Urinary bladder (tissue), 4 donors: ENCODE measurements around the gene ADCY9. TPM values are rescaled to one million over a fixed set of nuclear protein-coding genes. Genes with fewer than 3 reads are reported as not detected.

Experiments used
- DNase-seq: peaks from one replicate; pipeline ENCODE4 v3.0.0-alpha.2; 2015; ENCODE audit errors: extremely low spot score
- H3K27ac ChIP-seq: one replicate; pipeline ENCODE4 v1.5.1; 2013; ENCODE audit warnings: low read depth, mild to moderate bottlenecking, moderate library complexity
- H3K36me3 ChIP-seq: one replicate; pipeline ENCODE4 v1.6.1; 2013; ENCODE audit warnings: mild to moderate bottlenecking, moderate library complexity; ENCODE audit not compliant: insufficient read depth
- H3K4me1 ChIP-seq: one replicate; pipeline ENCODE4 v1.6.1; 2013; ENCODE audit warnings: mild to moderate bottlenecking, moderate library complexity; ENCODE audit not compliant: insufficient read depth
- H3K4me3 ChIP-seq: one replicate; pipeline ENCODE4 v1.5.1; 2013; ENCODE audit warnings: low read depth, low read length
- WGBS: extraction: QIAGEN DNeasy Blood & Tissue Kit; methylation state at CpG from one replicate; pipeline ENCODE4 v1.1.7; 2013; 5-methylcytosine and 5-hydroxymethylcytosine counted together
- polyA plus RNA-seq: library from polyadenylated mRNA; stranded (reverse); fragments of 200-250 nt; gene quantifications from one replicate; pipeline ENCODE4 v1.2.3, GENCODE V29; 2013
- total RNA-seq: library from RNA; depleted of rRNA; stranded (reverse); fragments of >200 nt; gene quantifications from one replicate; pipeline ENCODE4 v1.2.3, GENCODE V29; 2014
- donor health status: healthy with polysubstance abuse.
- donor health status: healthy.

Gene ADCY9
- total and polyA plus RNA-seq, 2 donors: 18.6 to 21.8 TPM

DNA sequence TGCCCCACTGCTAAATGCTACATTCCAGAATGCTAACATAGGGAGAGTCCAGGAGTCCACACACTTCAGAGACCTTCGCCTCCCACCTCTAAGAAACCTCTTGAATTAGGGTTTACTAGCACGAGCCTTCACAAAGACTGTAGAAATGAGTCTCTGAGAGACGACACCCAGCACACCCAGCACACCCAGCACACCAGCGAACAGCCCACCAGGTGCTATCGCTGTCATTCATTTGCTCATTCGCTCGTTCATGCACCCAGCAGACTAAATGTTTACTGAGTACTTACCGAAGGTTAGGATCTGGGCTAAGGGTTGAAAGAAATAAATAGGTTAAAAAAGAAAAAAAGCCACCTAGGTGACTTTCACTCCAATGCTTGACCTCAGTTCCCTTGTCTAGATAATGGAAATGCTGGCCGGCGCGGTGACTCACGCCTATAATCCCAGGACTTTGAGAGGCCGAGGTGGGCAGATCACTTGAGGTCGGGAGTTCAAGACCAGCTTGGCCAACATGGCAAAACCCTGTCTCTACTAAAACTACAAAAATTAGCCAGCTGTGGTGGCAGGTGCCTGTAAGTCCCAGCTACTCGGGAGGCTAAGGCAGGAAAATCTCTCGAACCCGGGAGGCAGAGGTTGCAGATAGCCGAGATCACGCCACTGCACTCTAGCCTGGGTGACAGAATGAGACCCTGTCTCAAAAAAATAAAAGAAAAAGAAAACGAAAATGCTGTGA is 100.8 kb downstream of the ADCY9 start:
- WGBS: 71% methylated on average over 20 of the region's 20 CpGs
- Histone ChIP-seq H3K4me1 (no peaks in the 10 kb centered on the region), H3K27ac (no peak overlapping the region)

DNA sequence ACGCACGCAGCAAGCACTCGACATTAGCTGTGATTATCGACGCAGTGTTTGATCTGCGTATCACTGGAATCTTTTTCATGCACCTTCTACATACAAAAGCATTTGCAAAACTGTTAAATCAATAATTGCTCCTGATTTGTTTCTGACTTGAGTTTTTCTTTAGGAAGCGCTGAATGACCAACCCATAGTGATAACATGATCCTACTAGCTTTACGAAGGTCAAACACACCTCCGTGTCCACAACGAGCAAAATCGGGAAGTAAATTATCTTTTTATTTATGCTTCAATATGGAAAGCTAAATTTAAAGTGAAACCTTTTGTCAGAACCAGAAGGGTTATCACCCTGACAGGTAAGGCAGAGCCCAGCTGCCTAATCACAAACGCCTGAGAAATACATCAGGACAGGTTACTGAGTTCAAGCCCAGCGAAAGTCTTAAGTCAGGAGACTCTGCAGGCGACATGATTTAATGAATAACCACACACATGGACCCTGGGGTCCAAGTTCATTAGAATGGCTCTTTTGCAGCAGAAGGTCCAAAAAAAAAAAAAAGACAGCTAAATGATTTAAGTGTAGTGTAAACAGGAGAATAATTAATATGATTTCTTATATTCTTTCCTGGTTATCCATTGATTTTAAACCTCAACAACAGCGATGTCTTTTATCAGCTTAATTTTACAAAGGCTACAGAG is 104.2 kb downstream of the ADCY9 start:
- DNase-seq: no peak
- 91% methylated on average over 15 of the region's 15 CpGs for WGBS
- Histone ChIP-seq H3K4me1 (no peaks in the 10 kb centered on the region), H3K4me3 (no peak overlapping the region), H3K36me3 (no peaks in the 10 kb centered on the region), H3K27ac (no peak overlapping the region)

More for the DNA sequence above, 100.8 kb downstream of the ADCY9 start:
- no peak for DNase-seq
- no peaks in the 10 kb centered on the region for H3K36me3 ChIP-seq
- H3K4me3 ChIP-seq: no peak overlapping the region

DNA sequence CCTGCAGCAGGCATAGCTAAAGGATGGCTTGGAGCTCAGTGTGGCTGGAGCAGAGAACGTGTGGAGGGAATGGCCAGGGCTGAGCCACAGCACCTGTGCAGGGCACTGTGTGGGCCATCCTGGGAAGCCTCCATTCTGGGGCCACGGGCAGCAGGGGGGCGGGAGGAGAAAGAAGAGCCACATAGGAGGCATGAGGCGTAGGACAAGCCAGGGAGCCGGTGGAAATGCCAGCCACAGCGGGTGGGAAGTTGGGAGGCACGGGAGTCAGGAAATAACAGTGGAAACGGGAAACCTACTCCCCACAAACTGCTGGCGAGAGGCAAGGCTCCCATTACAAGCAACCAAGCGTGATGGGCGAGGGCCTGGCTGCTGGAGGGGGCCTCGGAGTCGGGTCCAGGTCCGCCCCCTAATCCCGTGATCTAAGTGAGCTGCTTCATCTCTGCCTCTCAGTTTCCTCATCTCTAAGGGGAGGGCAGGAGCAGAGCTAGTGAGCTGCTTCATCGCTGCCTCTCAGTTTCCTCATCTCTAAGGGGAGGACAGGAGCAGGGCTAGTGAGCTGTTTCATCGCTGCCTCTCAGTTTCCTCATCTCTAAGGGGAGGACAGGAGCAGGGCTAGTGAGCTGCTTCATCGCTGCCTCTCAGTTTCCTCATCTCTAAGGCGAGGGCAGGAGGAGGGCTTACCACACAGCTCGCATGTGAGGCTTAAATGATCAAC is 104.9 kb downstream of the ADCY9 start:
- Histone ChIP-seq H3K4me1 (no peaks in the 10 kb centered on the region), H3K4me3 (no peak overlapping the region), H3K27ac (no peak overlapping the region), H3K36me3 (no peaks in the 10 kb centered on the region)
- WGBS: 80% methylated on average over 20 of the region's 20 CpGs
- no peak for DNase-seq

DNA sequence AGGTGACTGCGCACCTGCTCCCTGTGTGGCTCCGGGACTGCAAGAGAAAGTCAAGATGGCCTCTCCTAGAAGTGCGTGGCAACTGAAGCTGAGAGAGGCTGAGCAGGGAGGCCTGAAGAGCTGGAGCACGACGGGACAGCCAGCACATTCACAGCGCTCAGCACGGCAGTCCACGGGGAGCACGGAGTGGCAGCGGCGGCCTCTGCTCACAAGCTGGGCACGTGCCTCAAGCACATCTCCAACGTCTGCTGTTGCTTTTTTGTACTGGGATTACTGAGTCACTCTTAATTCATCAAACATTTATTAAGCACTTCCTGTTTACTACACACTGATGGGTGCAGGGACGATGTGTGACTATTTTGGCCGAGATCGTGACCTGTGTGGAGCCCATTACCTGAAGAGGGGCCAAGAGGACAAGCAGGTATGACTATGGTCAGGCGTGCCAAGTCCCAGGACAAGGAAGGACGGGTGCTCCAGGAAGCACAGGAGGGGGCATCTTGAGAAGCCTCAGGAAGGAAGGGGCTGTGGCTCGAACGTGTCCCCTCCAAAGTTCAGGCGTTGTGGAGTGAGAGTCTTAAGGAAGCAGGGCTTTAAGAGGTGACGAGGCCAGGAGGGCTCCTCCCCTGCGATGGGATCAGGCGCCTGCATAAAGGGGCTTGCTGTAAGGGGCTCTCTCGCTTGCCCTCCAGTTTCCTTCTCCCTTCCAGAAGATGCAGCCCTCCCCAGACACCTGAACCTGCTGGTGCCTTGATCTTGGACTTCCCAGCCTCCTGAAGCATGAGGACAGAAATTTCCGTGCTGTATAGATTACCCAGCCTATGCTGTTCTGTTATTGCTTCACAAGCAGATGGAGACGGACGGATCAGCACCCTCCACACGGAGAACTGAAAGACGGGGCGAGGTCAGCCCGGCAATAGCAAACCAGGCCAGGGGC is 105.8 kb downstream of the ADCY9 start:
- WGBS: 82% methylated on average over 32 of the region's 32 CpGs
- H3K36me3 ChIP-seq: no peaks in the 10 kb centered on the region
- no peak overlapping the region for H3K27ac ChIP-seq
- H3K4me1 ChIP-seq: no peaks in the 10 kb centered on the region
- H3K4me3 ChIP-seq: no peak overlapping the region
- DNase-seq: no peak

DNA sequence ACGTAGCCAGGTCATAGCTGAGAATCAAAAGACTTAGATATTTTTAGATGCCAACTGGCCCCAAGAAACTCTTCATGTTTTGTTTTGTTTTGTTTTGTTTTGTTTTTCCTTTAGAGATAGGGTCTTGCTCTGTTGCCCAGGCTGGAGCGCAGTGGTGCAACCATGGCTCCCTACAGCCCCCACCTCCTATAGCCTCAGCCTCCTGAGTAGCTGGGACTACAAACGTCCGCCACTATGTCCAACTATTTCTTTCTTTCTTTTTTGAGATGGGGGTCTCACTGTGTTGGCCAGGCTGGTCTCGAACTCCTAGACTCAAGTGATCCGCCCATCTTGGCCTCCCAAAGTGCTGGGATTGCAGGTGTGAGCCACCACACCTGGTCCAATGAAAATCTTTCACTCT is 107.1 kb downstream of the ADCY9 start:
- Histone ChIP-seq H3K4me1 (no peaks in the 10 kb centered on the region), H3K27ac (no peak overlapping the region), H3K4me3 (no peak overlapping the region), H3K36me3 (no peaks in the 10 kb centered on the region)
- 94% methylated on average over 6 of the region's 6 CpGs for WGBS
- no peak for DNase-seq

DNA sequence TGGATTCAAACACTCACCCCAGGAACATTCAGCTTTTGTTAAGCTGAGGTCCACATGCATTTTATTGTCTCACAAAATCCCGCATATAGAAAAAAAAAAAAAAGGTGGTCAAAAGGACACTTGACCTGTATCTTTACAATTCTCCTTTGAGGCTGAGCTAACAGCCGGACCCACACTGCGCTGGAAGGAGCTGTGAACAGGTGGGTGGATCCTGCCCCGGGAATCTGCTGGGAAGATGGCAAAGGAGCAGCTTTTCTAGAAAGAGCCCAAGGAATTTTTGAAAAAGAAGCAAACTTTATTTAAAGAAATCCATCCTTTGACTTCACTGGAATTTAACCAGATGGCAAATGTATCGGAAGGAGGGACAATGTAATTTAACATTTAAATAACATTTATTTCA is 108.1 kb downstream of the ADCY9 start:
- DNase-seq: no peak
- Histone ChIP-seq H3K27ac (no peak overlapping the region), H3K36me3 (no peaks in the 10 kb centered on the region), H3K4me3 (no peak overlapping the region), H3K4me1 (no peaks in the 10 kb centered on the region)
- WGBS: 92% methylated on average over 5 of the region's 5 CpGs

DNA sequence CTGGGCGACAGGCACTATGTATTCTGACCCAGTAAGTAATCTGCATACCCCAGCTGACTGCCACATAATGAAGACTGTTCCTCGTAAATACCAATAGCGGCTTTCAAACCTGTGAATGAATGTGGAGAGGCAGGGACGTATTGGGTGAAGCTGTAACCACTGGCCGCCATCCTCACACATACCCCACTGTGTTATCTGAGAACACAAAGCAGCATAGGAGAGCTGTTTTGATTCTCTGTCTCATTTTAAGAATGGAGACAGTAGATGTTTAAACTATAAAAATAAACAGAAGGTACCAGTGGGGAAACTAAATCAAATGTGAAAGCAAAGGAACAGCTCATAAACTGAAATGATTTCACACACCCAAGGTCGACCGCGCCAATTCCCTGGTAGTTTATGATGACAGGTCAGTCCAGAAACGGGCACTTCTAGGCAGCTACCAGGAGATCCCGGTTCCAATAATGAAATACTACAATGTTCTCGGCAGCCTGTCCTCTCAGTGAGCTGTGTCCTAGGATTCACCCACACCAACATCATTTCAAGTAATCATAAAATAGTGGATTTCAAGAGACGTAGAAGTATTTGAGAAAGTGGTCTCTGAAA is 109.7 kb downstream of the ADCY9 start:
- Histone ChIP-seq H3K36me3 (no peaks in the 10 kb centered on the region), H3K27ac (no peak overlapping the region), H3K4me3 (no peak overlapping the region), H3K4me1 (no peaks in the 10 kb centered on the region)
- WGBS: 64% methylated on average over 12 of the region's 12 CpGs
- no peak for DNase-seq

DNA sequence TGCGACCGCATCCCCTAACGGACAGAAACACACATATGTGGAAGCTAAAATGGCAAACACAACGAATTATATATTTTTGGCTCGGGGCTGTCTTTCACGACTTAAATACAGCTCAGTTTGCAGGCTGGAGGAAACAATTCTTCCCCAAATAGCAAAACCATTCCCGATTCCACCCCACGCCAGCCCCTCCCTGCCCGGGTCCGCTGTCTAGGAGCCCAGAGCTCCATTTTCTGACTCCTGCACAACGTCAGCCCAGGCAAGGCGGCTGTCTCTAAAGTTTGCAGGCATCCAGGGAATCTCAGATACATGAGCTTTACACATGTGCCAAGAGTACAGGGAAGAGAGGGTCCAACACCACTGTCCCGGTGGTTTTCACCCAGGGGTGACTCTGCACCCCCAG is 110.5 kb downstream of the ADCY9 start:
- H3K27ac ChIP-seq: no peak overlapping the region
- WGBS: 74% methylated on average over 13 of the region's 13 CpGs
- H3K36me3 ChIP-seq: no peaks in the 10 kb centered on the region
- H3K4me1 ChIP-seq: no peaks in the 10 kb centered on the region
- DNase-seq: no peak
- H3K4me3 ChIP-seq: no peak overlapping the region

DNA sequence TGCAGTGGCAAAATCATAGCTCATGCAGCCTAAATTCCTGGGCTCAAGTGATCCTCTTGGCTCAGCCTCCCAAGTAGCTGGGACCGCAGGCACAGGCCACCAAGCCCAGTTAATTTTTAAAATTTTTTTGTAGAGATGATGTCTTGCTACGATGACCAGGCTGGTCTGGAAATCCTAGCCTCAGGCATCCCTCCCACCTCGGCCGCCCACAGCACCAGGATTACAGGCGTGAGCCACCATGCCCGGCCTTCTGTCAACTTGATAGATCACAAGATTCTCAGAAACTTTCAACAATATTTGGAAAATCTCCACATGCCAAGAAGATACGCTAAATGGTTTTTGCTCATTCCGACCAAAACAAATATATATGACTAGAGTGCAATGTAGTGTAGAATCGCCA is 111.0 kb downstream of the ADCY9 start:
- H3K4me3 ChIP-seq: no peak overlapping the region
- WGBS: 90% methylated on average over 9 of the region's 9 CpGs
- no peaks in the 10 kb centered on the region for H3K36me3 ChIP-seq
- H3K27ac ChIP-seq: no peak overlapping the region
- DNase-seq: no peak
- no peaks in the 10 kb centered on the region for H3K4me1 ChIP-seq

DNA sequence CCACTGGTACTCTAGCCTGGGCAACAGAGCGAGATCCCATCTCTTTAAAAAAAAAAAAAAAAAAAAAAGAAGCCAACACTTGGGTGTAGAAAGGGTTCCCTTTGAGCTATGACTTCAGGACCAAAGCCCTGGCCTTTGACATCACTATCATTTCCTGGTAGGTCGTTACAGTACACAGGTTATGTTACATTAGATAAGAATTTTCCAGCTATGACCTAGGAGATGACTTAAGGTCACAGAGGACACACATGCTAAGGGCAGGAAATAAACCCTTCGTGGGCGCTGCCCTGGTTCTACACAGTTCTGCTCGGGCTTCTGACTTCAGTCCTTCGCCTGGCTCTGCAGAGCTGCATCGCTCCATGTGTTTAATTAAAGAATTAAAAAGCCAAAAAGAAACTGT is 112.0 kb downstream of the ADCY9 start:
- H3K4me1 ChIP-seq: no peaks in the 10 kb centered on the region
- 92% methylated on average over 7 of the region's 7 CpGs for WGBS
- DNase-seq: no peak
- H3K36me3 ChIP-seq: no peaks in the 10 kb centered on the region
- no peak overlapping the region for H3K4me3 ChIP-seq
- H3K27ac ChIP-seq: no peak overlapping the region

DNA sequence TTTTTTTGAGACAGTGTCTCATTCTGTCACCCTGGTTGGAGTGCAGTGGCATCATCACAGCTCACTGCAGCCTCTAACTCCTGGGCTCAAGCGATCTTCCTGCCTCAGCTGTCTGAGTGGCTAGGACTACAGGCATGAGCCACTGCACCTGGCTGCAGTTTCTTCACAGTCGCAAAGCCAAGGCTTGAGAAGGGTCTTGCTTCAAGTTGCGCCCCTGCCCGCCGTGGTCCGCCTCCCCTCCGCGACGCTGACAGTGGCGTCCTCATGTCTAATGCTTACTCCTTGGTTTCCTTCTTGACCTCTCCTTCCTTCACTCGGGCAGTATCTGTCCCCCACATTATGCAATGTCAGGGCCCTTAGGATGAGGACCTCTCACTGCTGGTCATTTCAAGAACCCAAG is 112.7 kb downstream of the ADCY9 start:
- 95% methylated on average over 11 of the region's 11 CpGs for WGBS
- Histone ChIP-seq H3K36me3 (no peaks in the 10 kb centered on the region), H3K27ac (no peak overlapping the region), H3K4me1 (no peaks in the 10 kb centered on the region), H3K4me3 (no peak overlapping the region)
- no peak for DNase-seq

DNA sequence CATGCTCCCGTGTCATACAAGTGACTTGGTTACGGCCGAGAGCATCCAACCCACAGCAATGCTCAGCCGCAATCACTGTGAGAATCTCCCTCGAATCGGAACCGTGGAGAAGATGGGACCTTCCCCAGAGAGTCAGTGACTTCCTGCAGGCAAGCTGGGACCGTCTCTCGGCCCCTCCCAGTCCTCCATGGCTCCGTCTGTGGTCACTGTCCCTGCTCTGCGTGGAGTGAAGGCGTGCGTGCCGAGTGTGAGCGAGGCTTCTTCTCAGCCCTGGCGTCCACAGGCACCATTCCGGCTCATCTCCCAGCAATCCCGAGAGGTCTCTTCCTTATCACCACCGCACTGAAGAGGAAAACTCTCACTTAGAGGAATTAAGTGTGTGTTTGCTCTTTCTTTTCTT is 113.1 kb downstream of the ADCY9 start:
- WGBS: 92% methylated on average over 19 of the region's 19 CpGs
- DNase-seq: no peak
- no peak overlapping the region for H3K4me3 ChIP-seq
- H3K36me3 ChIP-seq: no peaks in the 10 kb centered on the region
- no peaks in the 10 kb centered on the region for H3K4me1 ChIP-seq
- H3K27ac ChIP-seq: no peak overlapping the region

DNA sequence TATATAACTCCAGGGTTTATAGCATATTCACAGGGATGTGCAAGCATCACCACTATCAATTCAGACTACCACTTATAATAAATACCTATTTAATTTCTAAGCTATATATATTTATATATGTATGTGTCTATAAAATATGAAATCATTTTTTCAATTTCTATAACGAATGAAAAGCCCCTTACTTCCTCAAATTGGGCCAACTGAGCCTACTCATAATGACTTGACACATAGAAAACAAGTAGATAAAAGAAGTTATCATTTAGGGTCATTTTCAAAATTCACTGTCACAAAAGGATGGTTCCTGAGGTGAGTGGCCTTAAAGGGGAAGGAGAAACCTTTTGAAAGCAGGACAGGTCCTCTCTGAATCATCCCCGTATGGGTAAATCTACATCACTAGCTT is 114.1 kb downstream of the ADCY9 start:
- no peak for DNase-seq
- H3K4me3 ChIP-seq: no peak overlapping the region
- no peak overlapping the region for H3K27ac ChIP-seq
- no peaks in the 10 kb centered on the region for H3K4me1 ChIP-seq
- no peaks in the 10 kb centered on the region for H3K36me3 ChIP-seq
- WGBS: 91% methylated on average over 2 of the region's 2 CpGs
